ENCODE data around the gene HDAC9.

DNA sequence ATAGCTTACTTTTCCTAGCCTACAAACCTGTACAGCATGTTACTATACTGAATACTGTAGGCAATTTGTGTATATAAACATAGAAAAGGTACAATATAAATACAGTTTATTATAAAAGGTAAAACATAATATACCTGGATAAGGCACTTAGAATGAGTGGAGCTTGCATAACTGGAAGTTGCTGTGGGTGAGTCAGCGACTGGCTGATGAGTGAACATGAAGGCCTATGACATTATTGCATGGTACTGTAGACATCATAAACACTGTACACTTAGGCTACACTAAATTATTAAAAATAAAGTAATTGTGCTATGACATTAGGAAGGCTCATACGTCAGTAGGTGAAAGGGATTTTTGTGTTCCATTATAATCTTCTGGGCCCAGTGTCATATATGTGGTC lies 228.8 kb downstream of the HDAC9 start:
- no peak for TF ChIP-seq POLR2A (IDR thresholded peaks at IDR 0.05)
- TF ChIP-seq, protein P1, sequence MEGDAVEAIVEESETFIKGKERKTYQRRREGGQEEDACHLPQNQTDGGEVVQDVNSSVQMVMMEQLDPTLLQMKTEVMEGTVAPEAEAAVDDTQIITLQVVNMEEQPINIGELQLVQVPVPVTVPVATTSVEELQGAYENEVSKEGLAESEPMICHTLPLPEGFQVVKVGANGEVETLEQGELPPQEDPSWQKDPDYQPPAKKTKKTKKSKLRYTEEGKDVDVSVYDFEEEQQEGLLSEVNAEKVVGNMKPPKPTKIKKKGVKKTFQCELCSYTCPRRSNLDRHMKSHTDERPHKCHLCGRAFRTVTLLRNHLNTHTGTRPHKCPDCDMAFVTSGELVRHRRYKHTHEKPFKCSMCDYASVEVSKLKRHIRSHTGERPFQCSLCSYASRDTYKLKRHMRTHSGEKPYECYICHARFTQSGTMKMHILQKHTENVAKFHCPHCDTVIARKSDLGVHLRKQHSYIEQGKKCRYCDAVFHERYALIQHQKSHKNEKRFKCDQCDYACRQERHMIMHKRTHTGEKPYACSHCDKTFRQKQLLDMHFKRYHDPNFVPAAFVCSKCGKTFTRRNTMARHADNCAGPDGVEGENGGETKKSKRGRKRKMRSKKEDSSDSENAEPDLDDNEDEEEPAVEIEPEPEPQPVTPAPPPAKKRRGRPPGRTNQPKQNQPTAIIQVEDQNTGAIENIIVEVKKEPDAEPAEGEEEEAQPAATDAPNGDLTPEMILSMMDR (IDR thresholded peaks at IDR 0.05), result no peak
- no peak for TF ChIP-seq POLR2AphosphoS5 (IDR thresholded peaks at IDR 0.05)

Data from prostate gland (tissue), 2 donors.